HuH-7 (cell line): ENCODE measurements around the gene RIMS1.
"Not testable (repeated sequence)": the region's sequence is repeated elsewhere in the genome, so short reads cannot be mapped to it uniquely, and the experiment has no call there.

Source experiments
- DNase-seq: peaks from one replicate; pipeline ENCODE4 v3.0.0; 2011; ENCODE audit warnings: low spot score

Gene RIMS1

DNA sequence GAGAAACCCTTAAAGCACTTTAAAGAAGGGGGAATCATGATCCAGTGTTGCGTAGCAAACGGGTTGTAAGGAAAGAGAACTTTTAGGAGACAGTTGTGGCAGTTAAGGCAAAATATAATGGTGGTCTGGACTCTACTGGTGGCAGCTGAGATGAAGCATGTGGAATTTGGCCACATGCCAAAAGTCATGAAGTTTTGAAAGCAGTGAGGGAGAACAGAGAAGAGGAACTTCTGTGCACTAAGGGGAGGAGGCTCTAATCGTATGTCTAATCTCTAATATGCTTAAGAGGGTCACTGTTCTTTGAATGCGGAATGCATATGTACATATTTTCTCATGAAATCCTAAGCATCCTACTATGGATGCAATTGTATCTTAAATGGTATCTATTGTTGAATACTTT, 91.5 kb downstream of the RIMS1 start:
- no peak for DNase-seq

DNA sequence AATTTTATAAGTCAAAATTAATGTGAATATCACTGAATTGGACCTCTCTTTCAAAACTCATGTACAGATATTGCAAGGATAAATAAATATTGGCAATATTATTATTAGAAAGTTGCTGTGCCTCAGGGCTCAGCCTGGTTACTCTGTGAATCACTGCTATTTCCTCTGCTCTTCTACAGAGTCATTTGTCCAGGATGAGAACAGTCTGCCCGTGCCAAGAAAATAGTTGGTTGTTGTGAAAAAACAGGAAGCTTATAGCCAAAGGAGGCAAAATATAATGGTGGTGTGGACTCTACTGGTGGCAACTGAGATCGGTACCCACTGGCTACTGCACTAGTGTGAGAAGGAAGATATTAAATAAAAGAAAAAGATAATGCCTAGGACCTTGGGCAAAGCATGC, 93.6 kb downstream of the RIMS1 start:
- no peak for DNase-seq

DNA sequence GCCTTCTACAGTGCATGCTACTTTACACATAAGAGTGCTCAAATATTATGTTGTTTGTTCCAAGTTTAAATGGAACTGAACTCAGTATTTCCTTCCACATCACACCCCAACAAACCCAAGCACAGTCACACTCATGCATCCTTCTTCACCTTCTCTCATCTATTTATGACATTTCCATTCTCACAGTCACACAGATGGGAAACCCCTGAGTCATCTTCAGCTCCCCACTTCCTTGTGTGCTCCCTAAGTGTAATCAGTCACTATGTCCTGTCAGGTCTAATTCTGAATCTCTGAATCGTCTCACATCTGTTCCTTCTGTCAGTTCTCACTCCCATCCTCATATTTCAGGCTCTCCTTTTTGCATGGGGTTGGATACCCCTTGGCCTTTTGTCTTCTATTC, 96.0 kb downstream of the RIMS1 start:
- DNase-seq = no peak

GRCh38 chr6:71983131-71983530, 96.8 kb downstream of the RIMS1 start:
- no peak for DNase-seq

DNA sequence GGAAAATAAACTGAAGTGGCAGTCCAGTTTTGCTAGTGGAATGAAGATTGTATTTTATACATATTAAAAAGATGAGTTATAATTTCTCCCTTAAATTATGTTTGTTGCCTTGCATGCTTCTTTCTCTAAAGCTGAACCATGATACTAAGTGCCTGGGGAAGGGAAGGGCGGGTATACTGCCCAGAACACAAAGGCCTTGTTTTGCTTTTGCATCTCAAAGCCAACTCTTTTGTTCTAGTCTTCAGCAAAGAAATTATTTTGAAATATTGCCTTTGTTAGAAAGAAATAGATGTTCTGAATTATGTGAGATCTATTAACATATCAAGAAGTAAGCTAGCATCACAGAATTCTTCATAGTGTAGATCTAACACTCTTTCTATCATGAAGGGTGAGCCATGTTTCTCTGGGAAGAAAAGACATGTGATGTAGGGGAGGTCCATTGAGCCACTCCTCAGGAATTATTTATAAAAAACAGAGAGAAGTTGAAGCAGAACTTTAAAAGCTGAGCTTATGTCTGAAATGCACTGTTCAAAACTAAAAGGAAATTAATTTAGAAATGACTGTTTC, 108.4 kb downstream of the RIMS1 start:
- DNase-seq = no peak

- DNase-seq = no peak
Measured at GRCh38 chr6:71997341-71997740, 111.0 kb downstream of the RIMS1 start.

DNA sequence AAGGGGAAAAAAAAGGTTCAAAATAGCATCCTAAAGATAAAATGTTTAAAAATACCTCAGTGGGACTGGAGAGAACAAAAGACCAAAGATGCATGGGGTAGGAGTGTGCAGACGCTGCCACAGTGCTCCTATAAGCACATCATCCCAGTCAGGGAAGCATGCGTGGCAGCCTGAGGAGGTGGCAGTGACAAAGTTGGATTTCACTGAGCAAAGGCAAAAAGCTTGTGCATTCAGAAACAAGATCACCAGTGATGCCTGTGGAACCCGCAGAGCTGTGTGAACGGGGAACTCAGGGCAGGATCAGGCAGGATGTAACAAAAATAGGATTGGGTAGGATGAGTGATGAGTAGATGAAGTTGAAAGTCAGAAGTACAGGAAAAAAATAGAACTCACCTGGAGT, 116.1 kb downstream of the RIMS1 start:
- DNase-seq = no peak

DNA sequence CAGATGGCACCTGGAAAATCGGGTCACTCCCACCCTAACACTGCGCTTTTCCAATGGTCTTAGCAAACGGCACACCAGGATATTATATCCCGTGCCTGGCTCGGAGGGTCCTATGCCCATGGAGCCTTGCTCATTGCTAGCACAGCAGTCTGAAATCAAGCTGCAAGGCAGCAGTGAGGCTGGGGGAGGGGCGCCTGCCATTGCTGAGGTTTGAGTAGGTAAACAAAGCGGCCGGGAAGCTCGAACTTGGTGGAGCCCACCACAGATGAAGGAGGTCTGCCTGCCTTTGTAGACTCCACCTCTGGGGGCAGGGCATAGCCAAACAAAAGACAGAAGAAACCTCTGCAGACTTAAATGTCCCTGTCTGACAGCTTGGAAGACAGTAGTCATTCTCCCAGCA, 120.2 kb downstream of the RIMS1 start:
- not testable (repeated sequence) for DNase-seq

GRCh38 chr6:72022830-72023229, 136.5 kb downstream of the RIMS1 start:
- no peak for DNase-seq

- no peak for DNase-seq
Measured at GRCh38 chr6:72031471-72031870, 145.1 kb downstream of the RIMS1 start.

DNA sequence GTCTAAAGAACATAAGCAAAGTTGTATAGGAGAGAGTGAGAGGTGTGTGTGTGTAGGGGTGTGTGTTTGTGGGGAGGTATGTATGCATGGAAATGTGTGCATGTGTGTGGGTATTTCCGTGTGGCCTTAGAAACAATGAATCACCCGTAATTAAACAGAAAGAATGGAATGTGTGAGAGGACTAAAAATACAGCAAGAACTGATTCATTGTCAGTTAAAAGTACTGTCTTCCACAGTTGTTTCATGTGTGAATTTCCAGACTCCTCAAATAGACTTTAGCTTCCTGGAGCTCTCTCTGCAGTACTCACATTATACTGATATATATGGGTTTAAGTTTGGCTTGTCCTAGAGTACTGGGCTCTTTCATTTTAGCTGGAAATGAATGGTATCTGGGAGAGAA, 145.7 kb downstream of the RIMS1 start:
- no peak for DNase-seq

DNA sequence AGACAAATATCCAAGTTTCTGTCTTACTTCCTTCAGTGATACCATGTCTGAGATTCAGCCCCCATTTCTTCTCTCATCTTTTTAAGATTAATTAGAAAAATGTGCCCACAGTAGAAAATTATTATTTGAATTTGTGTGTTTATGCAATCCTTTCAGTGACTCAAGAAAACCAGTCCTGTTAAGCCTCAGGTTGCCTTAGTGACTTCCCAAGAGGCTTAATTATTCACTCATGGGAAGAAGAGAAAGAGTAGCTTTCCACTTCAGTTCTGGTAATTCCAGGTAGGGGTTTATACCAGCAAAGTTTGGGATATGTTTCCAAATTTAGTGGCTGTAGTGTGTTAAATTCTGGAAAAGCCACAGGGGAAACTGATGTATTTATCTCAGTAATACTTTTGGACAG, 149.1 kb downstream of the RIMS1 start:
- no peak for DNase-seq

GRCh38 chr6:72035966-72036365, 149.6 kb downstream of the RIMS1 start:
- DNase-seq = no peak

- no peak for DNase-seq
Measured at GRCh38 chr6:72037006-72037405, 150.7 kb downstream of the RIMS1 start.

DNA sequence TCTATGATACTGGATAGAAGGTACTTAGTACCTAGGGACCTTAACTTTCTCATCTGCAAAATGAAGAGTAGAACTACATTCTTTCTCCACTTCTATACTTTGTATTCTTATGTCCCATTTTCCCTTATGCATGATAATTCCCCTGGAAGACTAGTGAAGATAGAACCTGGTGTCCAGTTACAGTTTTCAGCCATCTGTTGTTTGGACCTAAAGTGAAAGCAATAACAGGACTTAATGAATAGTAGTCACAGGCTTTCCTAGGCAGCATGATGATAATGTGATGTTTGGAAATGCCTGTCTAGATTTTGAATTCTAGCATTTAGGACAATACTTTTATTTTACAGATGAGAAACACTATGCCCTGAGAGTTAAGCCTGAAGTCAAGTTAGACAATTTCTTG, 153.8 kb downstream of the RIMS1 start:
- no peak for DNase-seq

GRCh38 chr6:72042088-72042487, 155.7 kb downstream of the RIMS1 start:
- DNase-seq = no peak

GRCh38 chr6:72048080-72048479, 161.7 kb downstream of the RIMS1 start:
- no peak for DNase-seq

DNA sequence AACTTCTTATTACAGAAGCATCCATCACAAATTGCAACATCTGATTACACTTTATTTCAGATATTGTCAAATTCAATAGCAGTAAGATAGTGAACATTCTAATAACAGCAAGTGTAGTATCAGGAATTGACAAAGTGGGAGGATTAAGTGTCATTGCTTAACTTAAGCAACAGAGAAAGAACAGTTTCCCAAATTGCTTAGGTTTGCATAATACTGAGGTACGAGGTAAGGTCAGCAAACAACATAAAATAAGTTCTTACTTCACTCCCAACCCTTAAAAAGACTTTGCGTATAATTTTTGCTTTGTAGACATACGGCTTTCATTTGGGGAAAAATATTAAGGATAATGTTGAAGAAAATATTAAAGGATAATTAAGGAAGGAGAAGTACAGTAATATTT, 163.0 kb downstream of the RIMS1 start:
- no peak for DNase-seq

- DNase-seq = no peak
Measured at GRCh38 chr6:72061286-72061685, 174.9 kb downstream of the RIMS1 start.

GRCh38 chr6:72064399-72064975, 178.1 kb downstream of the RIMS1 start:
- no peak for DNase-seq

- DNase-seq = no peak
Measured at GRCh38 chr6:72078096-72078495, 191.7 kb downstream of the RIMS1 start.

GRCh38 chr6:72080260-72080941, 194.1 kb downstream of the RIMS1 start:
- no peak for DNase-seq

DNA sequence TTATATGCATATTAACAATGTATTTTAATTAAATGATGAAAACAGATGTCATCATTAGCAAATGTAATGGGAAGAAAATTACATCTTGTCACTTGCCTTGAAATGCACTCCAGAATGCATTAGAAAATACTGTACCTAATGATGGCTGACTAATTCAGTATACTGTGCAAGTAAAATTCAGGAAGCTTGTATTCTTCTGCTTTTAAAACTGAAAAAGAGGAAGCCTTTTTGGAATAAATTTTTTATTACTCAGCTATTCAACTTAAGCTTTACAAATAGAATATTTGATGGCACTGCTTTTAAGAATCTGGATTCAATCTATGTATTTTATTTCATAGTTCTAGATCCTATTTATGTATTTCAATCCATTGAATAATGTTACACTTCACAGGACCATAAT, 195.5 kb downstream of the RIMS1 start:
- no peak for DNase-seq

- no peak for DNase-seq
Measured at GRCh38 chr6:72083976-72084375, 197.6 kb downstream of the RIMS1 start.
